ENCODE measurements around the gene RPL36AL. TPM values are rescaled to one million over a fixed set of nuclear protein-coding genes. Genes with fewer than 3 reads are reported as not detected.

RPL36AL gene
- total and polyA plus RNA-seq, 2 donors (not counting 1 experiment from before 2014, with no cell fraction given): 169 to 171 TPM

- Histone ChIP-seq H2AFZ (ENCODE audit: insufficient read depth, low read depth, low read length, poor library complexity, severe bottlenecking) (peak overlapping the region; percentile 80), H3K27ac (ENCODE audit: low read length in 2 of 2) (peak overlapping the region; percentile 97 to 98), H3K9ac (ENCODE audit: low read length) (peak overlapping the region; percentile 92), H3K79me2 (ENCODE audit: control insufficient read depth, insufficient read depth, low read length) (peaks cover 77% of the 10 kb centered on the region), H3K27me3 (replicated peaks in 1 of 4; ENCODE audit: control extremely low read depth in 1 of 4, control insufficient read depth in 3 of 4, insufficient read depth in 4 of 4, low read length in 3 of 4) (no peaks in the 10 kb centered on the region), H3K4me3 (ENCODE audit: control extremely low read depth in 1 of 5, extremely low read depth in 1 of 5, insufficient read depth in 1 of 5, low read depth in 2 of 5, low read length in 4 of 5) (peak overlapping the region; percentile 80 to 98 (median 91)), H3K4me2 (replicated peaks; ENCODE audit: low read depth, low read length, poor library complexity, severe bottlenecking) (peak overlapping the region; percentile 89), H4K20me1 (ENCODE audit: control insufficient read depth, insufficient read depth, low read length, poor library complexity, severe bottlenecking) (peaks cover 15% of the 10 kb centered on the region), H3K4me1 (ENCODE audit: control insufficient read depth in 2 of 2, insufficient read depth in 2 of 2, low read length in 2 of 2) (peaks cover 20 to 26% of the 10 kb centered on the region in 2 donors), H3K36me3 (replicated peaks in 1 of 2; ENCODE audit: control extremely low read depth in 1 of 2, control insufficient read depth in 1 of 2, extremely low read depth in 1 of 2, insufficient read depth in 2 of 2, low read length in 1 of 2) (peaks cover 0 to 11% of the 10 kb centered on the region in 2 experiments), H3K9me3 (ENCODE audit: control extremely low read depth in 1 of 3, control insufficient read depth in 2 of 3, insufficient read depth in 1 of 3, low read length in 2 of 3) (no peaks in the 10 kb centered on the region)
- under 1% methylated on average over 101 of the region's 101 CpGs for WGBS (ENCODE audit: insufficient coverage)
- Mint-ChIP-seq H3K27me3 (no peaks in the 10 kb centered on the region), H3K27ac (peak overlapping the region; percentile 97), H3K4me1 (peaks cover 47% of the 10 kb centered on the region), H3K4me3 (peak overlapping the region; percentile 96), H3K9me3 (ENCODE audit: insufficient read depth) (no peaks in the 10 kb centered on the region)
- intact Hi-C loops (cut with micrococcal nuclease): loop anchor here (1.0 to 2.0 kb wide), 11 partner anchors 14 to 1196 kb away; partner anchors contain the start of genes KLHDC1, KLHDC2, LRR1 and MAP4K5
- DNase-seq (peak; percentile 97), ATAC-seq (ENCODE audit: low read depth) (peak; percentile 80)
- ChIA-PET POLR2A (interaction anchor here (1.1 to 5.3 kb wide), 9 partner anchors 9 to 229 kb away, joined by 4 to 88 read pairs (median 14); partner anchors contain the start of genes KLHDC2, LRR1, MGAT2 and RPL36AL), CTCF (interaction anchor here (0.6 to 5.3 kb wide), 30 partner anchors 11 to 672 kb away, joined by 3 to 93 read pairs (median 4); partner anchors contain the start of genes KLHDC1, KLHDC2, LRR1 and MGAT2)
- TF ChIP-seq EZH2 (IDR thresholded peaks at IDR 0.05; ENCODE audit: borderline replicate concordance, insufficient read depth, low read depth, low read length, poor library complexity, severe bottlenecking) (no peak), CTCF (IDR thresholded peaks at IDR 0.05) (peak; percentile 85)
Observed at GRCh38 chr14:49633640-49634546, 13.5 kb upstream of the RPL36AL start.
